GM21447 (cell line): Measurements from ENCODE around the gene FHOD1.

Source experiments
- ATAC-seq: cut with Tn5 transposase; IDR thresholded peaks from one replicate; pipeline ENCODE4 v1.9.1; 2021; ENCODE audit not compliant: unreplicated experiment

Gene FHOD1

GRCh38 chr16:67252609-67253497, 5.6 kb upstream of the FHOD1 start:
- no peak for ATAC-seq

- no peak for ATAC-seq
Measured at GRCh38 chr16:67250045-67250327, 2.7 kb upstream of the FHOD1 start.

- no peak for ATAC-seq
Measured at GRCh38 chr16:67249178-67250044, 2.1 kb upstream of the FHOD1 start.

GRCh38 chr16:67248401-67249177, 1.3 kb upstream of the FHOD1 start, which contains the start of gene SLC9A5:
SLC9A5 (plus strand) TSS chr16:67248979; CDS start chr16:67249015, 36 bp downstream.
- ATAC-seq, result no peak

GRCh38 chr16:67248073-67248400, 756 bp upstream of the FHOD1 start:
- no peak for ATAC-seq

- ATAC-seq, result peak; percentile 22
Measured at GRCh38 chr16:67246756-67247191, 507 bp downstream of the FHOD1 start.

- peak; percentile 19 for ATAC-seq
Measured at GRCh38 chr16:67246081-67246755, 1.1 kb downstream of the FHOD1 start.

- ATAC-seq, result no peak
Measured at GRCh38 chr16:67245674-67246080, 1.6 kb downstream of the FHOD1 start.

GRCh38 chr16:67245186-67245585, 2.1 kb downstream of the FHOD1 start:
- ATAC-seq, result no peak

- ATAC-seq, result peak; percentile 53
Measured at GRCh38 chr16:67244387-67245185, 2.7 kb downstream of the FHOD1 start.

GRCh38 chr16:67243481-67243880, 3.8 kb downstream of the FHOD1 start:
- ATAC-seq, result no peak

GRCh38 chr16:67242138-67242730, 5.0 kb downstream of the FHOD1 start:
- no peak for ATAC-seq

- ATAC-seq, result no peak
Measured at GRCh38 chr16:67241008-67241900, 6.0 kb downstream of the FHOD1 start.

GRCh38 chr16:67240506-67240905, 6.8 kb downstream of the FHOD1 start:
- ATAC-seq, result no peak

- no peak for ATAC-seq
Measured at GRCh38 chr16:67238806-67239470, 8.3 kb downstream of the FHOD1 start.

GRCh38 chr16:67238278-67238575, 9.1 kb downstream of the FHOD1 start:
- no peak for ATAC-seq

GRCh38 chr16:67237396-67238277, 9.6 kb downstream of the FHOD1 start:
- no peak for ATAC-seq
